ENCODE measurements around the gene NTN5. TPM values are rescaled to one million over a fixed set of nuclear protein-coding genes. Genes with fewer than 3 reads are reported as not detected.
A peak's percentile ranks its signal among the peaks of the same experiment; 100 is the strongest.

NTN5 gene
- total and polyA plus RNA-seq, 2 experiments from 2014 or later, result 0.33 TPM; not detected in 1

DNA sequence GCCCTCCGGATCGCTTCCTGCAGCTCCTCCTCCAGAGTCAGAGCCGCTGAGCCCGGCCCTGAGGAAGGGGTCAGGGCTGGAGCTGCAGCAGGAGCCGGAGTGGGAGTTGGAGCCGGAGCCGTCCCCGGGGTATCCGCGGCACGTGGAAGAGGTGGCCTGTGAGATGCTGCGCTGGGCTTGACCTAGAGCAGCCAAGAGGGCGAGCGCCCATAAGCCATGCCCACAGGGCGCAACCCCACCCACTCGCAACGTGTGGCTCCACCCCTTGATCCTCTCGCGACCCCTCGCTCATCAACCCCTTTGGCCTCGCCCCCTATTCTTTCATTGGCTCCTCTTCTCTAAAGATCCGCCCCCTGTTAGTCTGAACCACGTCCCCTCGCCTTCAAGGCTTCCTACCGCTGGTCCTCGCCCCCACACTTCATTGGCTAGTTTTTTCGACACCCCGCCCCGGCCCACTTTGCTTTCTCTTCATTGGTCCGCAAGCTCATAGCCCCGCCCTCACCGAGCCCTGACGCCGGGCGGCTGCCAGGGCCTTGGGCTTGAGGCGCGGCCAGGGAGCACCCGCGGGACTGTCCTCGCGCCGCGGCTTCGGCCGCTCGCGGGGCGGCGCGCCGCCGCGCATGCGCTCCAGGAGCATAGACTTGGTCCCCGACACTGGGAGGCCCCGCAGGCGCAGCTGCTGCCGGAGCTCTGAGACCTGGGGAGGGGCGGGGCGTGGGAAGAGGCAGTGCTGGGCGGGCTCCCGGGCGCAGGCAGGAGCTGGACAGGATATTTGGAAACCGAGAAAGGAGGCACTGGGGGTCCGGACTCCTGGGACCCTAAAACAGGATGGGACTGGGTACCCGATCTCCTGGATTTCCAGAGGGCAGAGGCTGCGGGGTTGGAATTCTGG is 41.3 kb upstream of the NTN5 start:
- Histone ChIP-seq H3K79me2 (peaks cover 16% of the 10 kb centered on the region), H3K27me3 (no peaks in the 10 kb centered on the region), H3K27ac (peak overlapping the region; percentile 89), H3K4me2 (peak overlapping the region; percentile 85), H3K4me1 (ENCODE audit: insufficient read depth) (peaks cover 27% of the 10 kb centered on the region), H3K36me3 (replicated peaks; ENCODE audit: insufficient read depth, low read depth) (no peaks in the 10 kb centered on the region), H2AFZ (peak overlapping the region; percentile 70), H3K4me3 (peak overlapping the region; percentile 39), H3K9me3 (ENCODE audit: low read depth) (no peaks in the 10 kb centered on the region), H3K9me2 (replicated peaks; ENCODE audit: insufficient read depth) (no peaks in the 10 kb centered on the region), H4K20me1 (ENCODE audit: insufficient read depth, poor library complexity, severe bottlenecking) (no peaks in the 10 kb centered on the region)
- TF ChIP-seq EZH2 (IDR thresholded peaks at IDR 0.05; ENCODE audit: borderline replicate concordance) (no peak), EZH2phosphoT487 (IDR thresholded peaks at IDR 0.05; ENCODE audit: low read depth, severe bottlenecking, unreplicated experiment) (no peak)
- TF ChIP-seq, protein P1, sequence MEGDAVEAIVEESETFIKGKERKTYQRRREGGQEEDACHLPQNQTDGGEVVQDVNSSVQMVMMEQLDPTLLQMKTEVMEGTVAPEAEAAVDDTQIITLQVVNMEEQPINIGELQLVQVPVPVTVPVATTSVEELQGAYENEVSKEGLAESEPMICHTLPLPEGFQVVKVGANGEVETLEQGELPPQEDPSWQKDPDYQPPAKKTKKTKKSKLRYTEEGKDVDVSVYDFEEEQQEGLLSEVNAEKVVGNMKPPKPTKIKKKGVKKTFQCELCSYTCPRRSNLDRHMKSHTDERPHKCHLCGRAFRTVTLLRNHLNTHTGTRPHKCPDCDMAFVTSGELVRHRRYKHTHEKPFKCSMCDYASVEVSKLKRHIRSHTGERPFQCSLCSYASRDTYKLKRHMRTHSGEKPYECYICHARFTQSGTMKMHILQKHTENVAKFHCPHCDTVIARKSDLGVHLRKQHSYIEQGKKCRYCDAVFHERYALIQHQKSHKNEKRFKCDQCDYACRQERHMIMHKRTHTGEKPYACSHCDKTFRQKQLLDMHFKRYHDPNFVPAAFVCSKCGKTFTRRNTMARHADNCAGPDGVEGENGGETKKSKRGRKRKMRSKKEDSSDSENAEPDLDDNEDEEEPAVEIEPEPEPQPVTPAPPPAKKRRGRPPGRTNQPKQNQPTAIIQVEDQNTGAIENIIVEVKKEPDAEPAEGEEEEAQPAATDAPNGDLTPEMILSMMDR (IDR thresholded peaks at IDR 0.05; ENCODE audit: poor library complexity), result no peak
- DNase-seq (ENCODE audit: low spot score), result peak; percentile 100
- 3% methylated on average over 57 of the region's 67 CpGs for WGBS (ENCODE audit: low lambda C conversion rate, missing lambda C conversion rate)

DNA sequence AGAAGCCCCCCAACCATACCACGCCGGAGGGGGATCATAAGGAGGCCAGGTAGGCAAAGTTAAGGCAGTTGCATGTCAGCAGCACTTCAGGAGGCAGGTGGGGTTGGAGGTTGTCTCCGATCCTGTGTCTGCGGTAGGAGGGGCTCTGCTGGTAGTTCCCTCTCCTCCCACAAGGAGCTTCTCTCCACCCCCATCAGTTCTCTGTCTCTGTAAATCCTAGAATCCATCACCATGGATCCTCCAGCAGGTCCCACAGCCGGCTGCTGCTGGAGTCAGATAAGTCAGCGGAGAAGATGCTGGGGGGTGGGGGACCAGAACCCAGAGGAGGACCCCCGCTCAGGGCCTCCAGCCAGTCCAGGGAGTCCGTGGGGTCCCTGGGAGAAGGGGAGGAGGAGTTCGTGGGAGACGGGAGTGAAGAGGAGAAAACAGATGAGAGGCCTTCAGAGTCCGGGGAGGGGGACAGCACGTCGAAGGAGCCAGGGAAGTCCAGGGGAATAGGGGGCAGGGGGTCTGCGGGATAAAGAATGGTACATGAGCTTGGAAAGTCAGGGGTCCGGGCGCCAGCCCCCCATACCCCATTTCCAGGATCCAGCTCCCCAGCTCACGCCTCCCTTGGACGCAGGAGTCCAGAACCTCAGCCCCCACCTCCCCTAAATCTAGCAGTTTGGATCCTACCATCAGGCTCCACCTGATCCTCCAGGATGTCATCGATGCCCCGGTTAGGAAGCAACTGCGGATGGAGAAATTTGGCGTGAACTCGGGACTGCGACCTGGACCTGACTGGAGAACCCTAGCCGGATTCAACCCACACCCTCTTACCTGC is 40.4 kb upstream of the NTN5 start:
- Histone ChIP-seq H3K79me2 (peaks cover 16% of the 10 kb centered on the region), H3K9me3 (ENCODE audit: low read depth) (no peaks in the 10 kb centered on the region), H3K4me3 (peak overlapping the region; percentile 39), H3K27ac (peak overlapping the region; percentile 45), H3K4me1 (ENCODE audit: insufficient read depth) (peaks cover 27% of the 10 kb centered on the region), H3K9me2 (replicated peaks; ENCODE audit: insufficient read depth) (no peaks in the 10 kb centered on the region), H3K27me3 (no peaks in the 10 kb centered on the region), H3K4me2 (peak overlapping the region; percentile 80), H3K36me3 (replicated peaks; ENCODE audit: insufficient read depth, low read depth) (no peaks in the 10 kb centered on the region), H4K20me1 (ENCODE audit: insufficient read depth, poor library complexity, severe bottlenecking) (no peaks in the 10 kb centered on the region), H2AFZ (peak overlapping the region; percentile 70)
- TF ChIP-seq, protein P1 (IDR thresholded peaks at IDR 0.05; ENCODE audit: poor library complexity), result no peak
- TF ChIP-seq EZH2phosphoT487 (IDR thresholded peaks at IDR 0.05; ENCODE audit: low read depth, severe bottlenecking, unreplicated experiment), result no peak
- TF ChIP-seq EZH2 (IDR thresholded peaks at IDR 0.05; ENCODE audit: borderline replicate concordance), result no peak
- WGBS (ENCODE audit: low lambda C conversion rate, missing lambda C conversion rate), result 8% methylated on average over 20 of the region's 25 CpGs
- peak; percentile 56 for DNase-seq (ENCODE audit: low spot score)

DNA sequence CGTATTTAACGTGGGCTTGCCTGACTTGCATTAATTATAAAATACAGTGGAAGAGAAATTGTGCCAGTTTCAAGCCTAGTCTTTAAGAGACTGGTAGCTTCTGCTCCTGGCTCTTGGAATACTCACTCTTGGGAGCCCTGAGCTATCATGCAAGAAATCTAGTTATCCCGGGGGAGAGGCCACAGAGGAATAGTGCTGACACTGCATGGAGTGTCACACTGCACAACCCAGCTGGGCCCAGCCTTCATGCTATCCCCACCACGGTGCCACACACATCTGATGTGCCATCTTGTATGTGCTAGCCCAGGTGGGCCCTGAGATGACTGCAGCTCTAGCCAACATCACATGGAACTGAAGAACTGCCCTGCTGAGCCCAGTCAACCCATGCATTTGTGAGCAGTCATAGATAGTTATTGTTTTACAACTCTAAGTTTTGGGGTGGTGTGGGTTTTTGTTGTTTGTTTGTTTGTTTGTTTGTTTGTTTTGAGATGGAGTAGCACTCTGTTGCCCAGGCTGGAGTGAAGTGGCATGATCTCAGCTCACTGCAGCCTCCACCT is 38.4 kb upstream of the NTN5 start:
- H3K27me3 ChIP-seq, result no peaks in the 10 kb centered on the region
- H3K9me3 ChIP-seq (ENCODE audit: low read depth), result no peaks in the 10 kb centered on the region
- peaks cover 18% of the 10 kb centered on the region for H3K4me1 ChIP-seq (ENCODE audit: insufficient read depth)
- no peak for DNase-seq (ENCODE audit: low spot score)
- no peak overlapping the region for H3K4me2 ChIP-seq
- TF ChIP-seq EZH2 (IDR thresholded peaks at IDR 0.05; ENCODE audit: borderline replicate concordance), result no peak
- TF ChIP-seq, protein P1 (IDR thresholded peaks at IDR 0.05; ENCODE audit: poor library complexity), result no peak
- TF ChIP-seq EZH2phosphoT487 (IDR thresholded peaks at IDR 0.05; ENCODE audit: low read depth, severe bottlenecking, unreplicated experiment), result no peak
- no peak overlapping the region for H3K4me3 ChIP-seq
- no peak overlapping the region for H3K27ac ChIP-seq
- H4K20me1 ChIP-seq (ENCODE audit: insufficient read depth, poor library complexity, severe bottlenecking), result no peaks in the 10 kb centered on the region
- peaks cover 16% of the 10 kb centered on the region for H3K79me2 ChIP-seq
- H3K9me2 ChIP-seq (replicated peaks; ENCODE audit: insufficient read depth), result no peaks in the 10 kb centered on the region
- no peaks in the 10 kb centered on the region for H3K36me3 ChIP-seq (replicated peaks; ENCODE audit: insufficient read depth, low read depth)
- 90% methylated on average over 4 of the region's 4 CpGs for WGBS (ENCODE audit: low lambda C conversion rate, missing lambda C conversion rate)
- no peak overlapping the region for H2AFZ ChIP-seq
